Measurements from ENCODE around the gene SGSH.
"Not testable (repeated sequence)": the region's sequence is repeated elsewhere in the genome, so short reads cannot be mapped to it uniquely, and the experiment has no call there.

Gene SGSH

DNA sequence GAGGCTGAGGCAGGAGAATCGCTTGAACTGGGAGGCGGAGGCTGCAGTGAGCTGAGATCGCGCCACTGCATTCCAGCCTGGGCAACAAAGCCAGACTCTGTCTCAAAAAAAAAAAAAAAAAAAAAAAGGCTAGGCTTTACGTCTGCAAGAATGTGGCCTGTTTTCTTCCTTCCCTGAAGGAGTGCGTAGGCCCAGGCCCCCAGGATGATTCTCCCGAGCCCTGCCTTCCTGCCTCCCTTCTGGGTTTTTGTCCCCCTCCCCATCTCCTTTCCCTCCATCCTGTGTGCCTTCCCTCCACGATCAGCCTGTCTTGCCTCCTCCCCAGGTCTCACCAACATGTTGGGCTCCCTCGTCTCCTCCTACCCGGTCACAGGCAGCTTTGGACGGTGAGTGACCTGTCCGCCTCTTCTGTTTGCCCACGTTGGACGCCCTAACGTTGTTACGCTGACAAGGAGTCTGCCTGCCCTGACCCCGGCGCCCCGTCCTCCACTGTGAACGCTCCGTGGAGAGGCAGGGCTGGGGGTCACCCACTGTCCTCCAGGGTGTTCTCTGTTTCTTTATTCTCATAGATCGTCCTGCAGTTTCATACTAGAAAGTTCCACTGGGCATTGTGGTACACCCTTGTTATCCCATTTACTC is 24.9 kb upstream of the SGSH start:
- no peak overlapping the region for H3K4me3 Mint-ChIP-seq
- no peaks in the 10 kb centered on the region for H3K4me1 Mint-ChIP-seq
- H3K27ac Mint-ChIP-seq: no peak overlapping the region
- H3K36me3 Mint-ChIP-seq: peaks cover 3% of the 10 kb centered on the region
- H3K9me3 Mint-ChIP-seq: no peaks in the 10 kb centered on the region
- no peaks in the 10 kb centered on the region for H3K27me3 Mint-ChIP-seq

DNA sequence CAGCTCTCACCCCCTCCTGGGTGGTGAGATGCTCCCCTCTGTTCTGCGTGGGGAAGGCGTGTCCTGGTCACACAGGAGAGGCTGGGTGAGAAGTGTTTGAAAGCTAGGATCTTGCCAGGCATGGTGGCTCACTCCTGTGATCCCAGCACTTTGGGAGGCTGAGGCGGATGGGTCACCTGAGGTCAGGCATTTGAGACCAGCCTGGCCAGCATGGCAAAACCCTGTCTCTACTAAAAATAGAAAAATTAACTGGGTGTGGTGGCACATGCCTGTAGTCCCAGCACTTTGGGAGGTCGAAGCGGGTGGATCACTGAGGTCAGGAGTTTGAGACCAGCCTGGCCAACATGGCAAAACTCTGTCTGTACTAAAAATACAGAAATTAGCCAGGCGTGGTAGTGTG is 24.3 kb upstream of the SGSH start:
- not testable (repeated sequence) for H3K27me3 Mint-ChIP-seq, H3K27ac Mint-ChIP-seq, H3K36me3 Mint-ChIP-seq, H3K4me3 Mint-ChIP-seq, H3K4me1 Mint-ChIP-seq, H3K9me3 Mint-ChIP-seq

- no peak overlapping the region for H3K27ac Mint-ChIP-seq
- H3K36me3 Mint-ChIP-seq: peaks cover 4% of the 10 kb centered on the region
- no peaks in the 10 kb centered on the region for H3K4me1 Mint-ChIP-seq
- H3K27me3 Mint-ChIP-seq: no peaks in the 10 kb centered on the region
- H3K9me3 Mint-ChIP-seq: no peaks in the 10 kb centered on the region
- no peak overlapping the region for H3K4me3 Mint-ChIP-seq
Observed at GRCh38 chr17:80243526-80244433, 23.6 kb upstream of the SGSH start.

DNA sequence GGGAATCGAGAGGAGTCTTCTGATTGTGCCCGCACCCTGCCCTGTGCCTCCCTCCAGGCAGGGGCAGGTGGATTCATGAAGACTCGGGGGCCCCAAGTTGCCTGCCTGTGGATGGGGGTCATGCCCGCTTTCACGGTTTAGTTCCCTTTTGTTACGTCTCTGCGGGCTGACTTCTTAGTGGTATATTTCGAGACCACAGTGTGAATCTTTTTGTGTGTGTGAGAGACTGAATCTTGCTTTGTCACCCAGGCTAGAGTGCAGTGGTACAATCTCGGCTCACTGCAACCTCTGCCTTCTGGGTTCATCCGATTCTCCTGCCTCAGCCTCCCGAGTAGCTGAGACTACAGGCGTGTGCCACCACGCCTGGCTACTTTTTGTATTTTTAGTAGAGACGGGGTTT is 22.4 kb upstream of the SGSH start:
- Mint-ChIP-seq H3K4me1 (no peaks in the 10 kb centered on the region), H3K27ac (no peak overlapping the region), H3K4me3 (no peak overlapping the region), H3K36me3 (peaks cover 6% of the 10 kb centered on the region), H3K9me3 (no peaks in the 10 kb centered on the region), H3K27me3 (no peaks in the 10 kb centered on the region)

DNA sequence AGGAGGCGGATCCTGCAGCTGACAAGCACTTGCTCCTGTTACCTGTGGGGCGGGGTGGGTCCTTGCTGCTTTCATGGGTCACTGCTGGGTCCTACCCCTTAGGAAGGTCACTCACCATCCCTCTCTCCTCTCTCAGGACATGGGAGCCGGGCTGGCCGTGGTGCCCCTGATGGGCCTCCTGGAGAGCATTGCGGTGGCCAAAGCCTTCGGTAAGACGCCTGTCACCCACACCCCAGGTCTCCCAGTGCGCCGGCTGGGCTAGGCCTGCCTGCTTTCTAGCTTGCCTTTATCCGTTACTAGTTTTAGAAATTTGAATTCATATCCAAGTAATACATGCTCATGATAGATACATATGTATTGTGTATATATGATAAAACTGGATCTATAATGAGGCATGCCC is 17.3 kb upstream of the SGSH start:
- no peak overlapping the region for H3K27ac Mint-ChIP-seq
- no peaks in the 10 kb centered on the region for H3K27me3 Mint-ChIP-seq
- H3K4me3 Mint-ChIP-seq: no peak overlapping the region
- H3K4me1 Mint-ChIP-seq: no peaks in the 10 kb centered on the region
- peaks cover 24% of the 10 kb centered on the region for H3K36me3 Mint-ChIP-seq
- peaks cover 5% of the 10 kb centered on the region for H3K9me3 Mint-ChIP-seq

- Mint-ChIP-seq H3K9me3 (peaks cover 5% of the 10 kb centered on the region), H3K27me3 (no peaks in the 10 kb centered on the region), H3K27ac (no peak overlapping the region), H3K4me3 (no peak overlapping the region), H3K36me3 (peaks cover 25% of the 10 kb centered on the region), H3K4me1 (no peaks in the 10 kb centered on the region)
Observed at GRCh38 chr17:80236911-80237310, 16.8 kb upstream of the SGSH start.

DNA sequence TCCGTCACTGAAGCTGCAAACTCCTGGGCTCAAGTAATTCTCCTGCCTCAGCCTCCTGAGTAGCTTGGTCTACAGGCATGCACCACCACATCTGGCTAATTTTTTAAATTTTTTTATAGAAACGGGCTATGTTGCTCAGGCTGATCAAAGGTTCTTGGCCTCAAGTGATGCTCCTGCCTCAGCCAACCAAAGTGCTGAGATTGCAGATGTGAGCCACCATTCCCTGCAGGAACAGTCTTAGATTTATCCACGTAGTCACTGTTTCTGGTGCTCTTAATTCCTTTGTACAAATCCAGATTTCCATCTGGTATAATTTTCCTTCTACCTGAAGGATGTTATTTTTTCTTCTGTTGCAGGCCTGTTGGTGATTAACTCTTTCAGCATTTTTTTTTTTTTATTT is 13.1 kb upstream of the SGSH start:
- Mint-ChIP-seq H3K27ac (no peak overlapping the region), H3K4me3 (no peak overlapping the region), H3K36me3 (peaks cover 30% of the 10 kb centered on the region), H3K9me3 (peaks cover 10% of the 10 kb centered on the region), H3K4me1 (no peaks in the 10 kb centered on the region), H3K27me3 (no peaks in the 10 kb centered on the region)

GRCh38 chr17:80232438-80232837 is 12.3 kb upstream of the SGSH start:
- Mint-ChIP-seq H3K9me3 (peaks cover 10% of the 10 kb centered on the region), H3K4me1 (no peaks in the 10 kb centered on the region), H3K27ac (peak overlapping the region; percentile 65), H3K27me3 (no peaks in the 10 kb centered on the region), H3K36me3 (peaks cover 30% of the 10 kb centered on the region), H3K4me3 (no peak overlapping the region)

- H3K27me3 Mint-ChIP-seq: no peaks in the 10 kb centered on the region
- H3K9me3 Mint-ChIP-seq: peaks cover 10% of the 10 kb centered on the region
- H3K4me3 Mint-ChIP-seq: no peak overlapping the region
- peaks cover 22% of the 10 kb centered on the region for H3K36me3 Mint-ChIP-seq
- H3K4me1 Mint-ChIP-seq: peaks cover 6% of the 10 kb centered on the region
- H3K27ac Mint-ChIP-seq: no peak overlapping the region
Observed at GRCh38 chr17:80229011-80229410, 8.9 kb upstream of the SGSH start.

GRCh38 chr17:80228477-80228876 is 8.3 kb upstream of the SGSH start:
- Mint-ChIP-seq H3K9me3 (peaks cover 10% of the 10 kb centered on the region), H3K4me1 (peaks cover 11% of the 10 kb centered on the region), H3K4me3 (no peak overlapping the region), H3K27ac (no peak overlapping the region), H3K27me3 (no peaks in the 10 kb centered on the region), H3K36me3 (peaks cover 18% of the 10 kb centered on the region)

- Mint-ChIP-seq H3K27ac (no peak overlapping the region), H3K4me3 (no peak overlapping the region), H3K9me3 (peaks cover 8% of the 10 kb centered on the region), H3K27me3 (no peaks in the 10 kb centered on the region), H3K4me1 (peaks cover 15% of the 10 kb centered on the region), H3K36me3 (peaks cover 13% of the 10 kb centered on the region)
Observed at GRCh38 chr17:80227666-80228065, 7.5 kb upstream of the SGSH start.

- Mint-ChIP-seq H3K4me3 (no peak overlapping the region), H3K36me3 (peaks cover 9% of the 10 kb centered on the region), H3K27ac (no peak overlapping the region), H3K9me3 (peaks cover 4% of the 10 kb centered on the region), H3K4me1 (peaks cover 18% of the 10 kb centered on the region), H3K27me3 (no peaks in the 10 kb centered on the region)
Observed at GRCh38 chr17:80227156-80227555, 7.0 kb upstream of the SGSH start.

- Mint-ChIP-seq H3K4me1 (peaks cover 22% of the 10 kb centered on the region), H3K4me3 (no peak overlapping the region), H3K27me3 (no peaks in the 10 kb centered on the region), H3K9me3 (no peaks in the 10 kb centered on the region), H3K27ac (no peak overlapping the region), H3K36me3 (peaks cover 1% of the 10 kb centered on the region)
Observed at GRCh38 chr17:80225230-80225629, 5.1 kb upstream of the SGSH start.

DNA sequence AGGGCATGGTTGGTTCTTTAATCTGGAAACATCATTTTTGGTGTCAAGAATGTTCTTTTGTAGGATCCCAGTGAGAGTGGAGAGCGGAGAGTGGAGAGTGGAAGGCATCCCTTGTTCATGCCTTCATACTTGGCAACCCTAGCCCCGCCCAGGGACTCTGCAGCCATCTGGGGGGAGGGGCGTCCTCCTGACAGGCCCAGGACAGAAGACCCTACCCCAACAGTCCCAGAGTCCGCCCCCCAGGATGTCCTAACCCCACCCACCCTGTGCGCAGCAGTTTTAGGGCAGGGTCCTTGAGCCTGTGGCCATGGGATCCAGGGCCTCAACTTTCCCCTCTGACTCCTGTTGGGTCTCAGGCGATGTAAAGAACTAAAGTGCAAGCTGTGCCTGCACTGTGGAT is 4.5 kb upstream of the SGSH start:
- no peak overlapping the region for H3K27ac Mint-ChIP-seq

DNA sequence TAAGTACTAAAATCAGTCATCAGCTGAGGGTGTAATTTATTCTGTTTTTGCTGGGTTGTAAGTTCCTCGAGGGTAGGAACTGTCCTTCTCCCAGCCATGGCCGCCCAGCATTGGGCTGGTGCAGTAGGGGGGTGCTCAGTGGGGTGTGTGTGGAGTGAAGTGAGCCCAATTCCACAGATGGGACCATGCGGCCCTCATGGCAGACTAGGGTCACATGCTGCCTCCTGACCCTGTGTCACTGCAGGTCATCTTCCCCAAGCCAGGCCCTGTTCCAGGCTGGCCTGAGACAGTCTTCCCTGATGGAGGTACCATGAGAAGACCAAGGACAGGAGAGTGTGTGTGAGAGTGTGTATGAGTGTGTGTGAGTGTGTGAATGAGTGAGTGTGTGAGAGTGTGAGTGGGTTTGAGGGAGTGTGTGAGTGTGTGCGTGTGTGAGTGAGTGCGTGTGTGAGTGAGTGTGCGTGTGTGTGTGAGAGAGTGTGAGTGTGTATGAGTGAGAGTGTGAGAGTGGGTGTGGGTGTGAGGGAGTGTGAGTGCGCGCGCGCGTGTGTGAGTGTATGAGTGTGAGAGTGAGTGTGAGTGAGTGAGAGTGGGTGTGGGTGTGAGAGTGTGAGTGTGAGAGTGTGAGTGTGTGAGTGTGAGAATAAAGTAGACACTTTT is 3.8 kb upstream of the SGSH start:
- H3K4me1 Mint-ChIP-seq: peaks cover 30% of the 10 kb centered on the region
- H3K4me3 Mint-ChIP-seq: no peak overlapping the region
- no peak overlapping the region for H3K27ac Mint-ChIP-seq
- no peaks in the 10 kb centered on the region for H3K36me3 Mint-ChIP-seq
- no peaks in the 10 kb centered on the region for H3K27me3 Mint-ChIP-seq
- no peaks in the 10 kb centered on the region for H3K9me3 Mint-ChIP-seq

More for the DNA sequence above, 4.5 kb upstream of the SGSH start:
- H3K4me3 Mint-ChIP-seq: no peak overlapping the region
- no peaks in the 10 kb centered on the region for H3K27me3 Mint-ChIP-seq
- no peaks in the 10 kb centered on the region for H3K9me3 Mint-ChIP-seq
- H3K4me1 Mint-ChIP-seq: peaks cover 23% of the 10 kb centered on the region
- H3K36me3 Mint-ChIP-seq: no peaks in the 10 kb centered on the region

Data from activated naive CD4-positive, alpha-beta T cell treated with anti-CD3 and anti-CD28 coated beads, Interleukin-2, amount 50 U/mL, for 24 hours (primary cell).